A549 (cell line): ENCODE measurements around the gene CMBL. TPM values are rescaled to one million over a fixed set of nuclear protein-coding genes. Genes with fewer than 3 reads are reported as not detected.

Experiments used
- ATAC-seq, 2 experiments: fragments of 200-7000 bp in 1 of 2; fragments of >200 bp in 1 of 2; cut with Nextera tagmentation in 1 of 2; cut with Tn5 transposase in 1 of 2; 3 replicates each; pipeline versions ENCODE4 v1.8.0 to v1.9.1; 2018 to 2020; ENCODE audit warnings: mild to moderate bottlenecking in 1 of 2, moderate library complexity in 1 of 2
- CTCF ChIA-PET: fragments of 300-600 bp; sonication (Branson Sonifier 250); formaldehyde crosslinking; extraction: SDS; loops from one replicate; lab custom pipeline; 2021; ENCODE audit warnings: antibody characterized with exemption, inconsistent platforms; lab: Yijun Ruan, JAX
- POLR2A ChIA-PET: fragments of 350-600 bp; formaldehyde crosslinking; extraction: SDS; loops from one replicate; lab custom pipeline; 2021; ENCODE audit warnings: antibody characterized with exemption, inconsistent platforms; lab: Yijun Ruan, JAX
- DNase-seq, 2 experiments: peaks; one replicate each; pipeline versions ENCODE4 v3.0.0 to v3.0.0-alpha.2; 2011 to 2016; ENCODE audit warnings: low read depth in 1 of 2, low spot score in 1 of 2
- FAIRE-seq: peaks from 2 replicates; lab custom pipeline; 2011; peaks lifted over from hg19 to GRCh38; lab: Jason Lieb, UNC
- H3K27ac ChIP-seq, 2 experiments: fragments of >200 bp; sonication (Bioruptor Twin); formaldehyde crosslinking; 3 replicates each; pipeline ENCODE4 v1.5.1; 2016 to 2017
- H3K4me1 ChIP-seq: fragments of >200 bp; sonication (Bioruptor Twin); formaldehyde crosslinking; 3 replicates; pipeline ENCODE4 v1.6.1; 2016
- H3K4me2 ChIP-seq: fragments of >200 bp; sonication (Bioruptor Twin); formaldehyde crosslinking; 3 replicates; pipeline ENCODE4 v1.6.1; 2016
- H3K4me3 ChIP-seq: fragments of >200 bp; sonication (Bioruptor Twin); formaldehyde crosslinking; 3 replicates; pipeline ENCODE4 v1.5.1; 2016
- H3K9me3 ChIP-seq: fragments of >200 bp; sonication (Bioruptor Twin); formaldehyde crosslinking; 3 replicates; pipeline ENCODE4 v1.6.1; 2016
- BHLHE40 ChIP-seq: IDR thresholded peaks from 2 replicates; pipeline ENCODE4 v1.6.1; 2012; ENCODE audit warnings: low read depth, low read length, inconsistent platforms
- CHD2 ChIP-seq: fragments of 150-350 bp; IDR thresholded peaks from 2 replicates; pipeline ENCODE4 v1.6.1; 2014; ENCODE audit warnings: low read length; ENCODE audit not compliant: partially characterized antibody
- JUNB ChIP-seq: fragments of >200 bp; sonication (Bioruptor Twin); formaldehyde crosslinking; IDR thresholded peaks from 2 replicates; pipeline ENCODE4 v1.6.1; 2016
- KDM1A ChIP-seq: fragments of 200-600 bp; sonication (generic); IDR thresholded peaks from 2 replicates; pipeline ENCODE4 v1.6.1; 2016; ENCODE audit warnings: low read depth, mild to moderate bottlenecking
- NFE2L2 ChIP-seq: fragments of 150-350 bp; conservative IDR thresholded peaks from 2 replicates; pipeline ENCODE4 v1.6.1; 2014; ENCODE audit warnings: low read length
- NR3C1 ChIP-seq: fragments of >200 bp; sonication (Bioruptor Twin); formaldehyde crosslinking; IDR thresholded peaks from 3 replicates; pipeline ENCODE4 v1.6.1; 2017
- PHF8 ChIP-seq: fragments of 200-600 bp; sonication (generic); IDR thresholded peaks from 2 replicates; pipeline ENCODE4 v1.6.1; 2016; ENCODE audit warnings: low read depth, mild to moderate bottlenecking, antibody characterized with exemption, moderate library complexity, borderline replicate concordance
- POLR2A ChIP-seq: IDR thresholded peaks from 2 replicates; pipeline ENCODE4 v1.6.1; 2012; ENCODE audit warnings: mild to moderate bottlenecking, low read length
- RAD21 ChIP-seq, 2 experiments: fragments of >200 bp in 1 of 2; sonication (Bioruptor Twin) in 1 of 2; formaldehyde crosslinking in 1 of 2; IDR thresholded peaks in 1 of 2; conservative IDR thresholded peaks in 1 of 2; 2 replicates in 1 of 2; 3 replicates in 1 of 2; pipeline ENCODE4 v1.6.1; 2012 to 2018; ENCODE audit warnings: inconsistent platforms in 1 of 2
- SMC3 ChIP-seq: fragments of >200 bp; sonication (Bioruptor Twin); formaldehyde crosslinking; IDR thresholded peaks from 3 replicates; pipeline ENCODE4 v1.6.1; 2018; ENCODE audit warnings: inconsistent platforms
- WGBS: methylation state at CpG from one replicate; pipeline ENCODE4 v1.1.6; 2017; ENCODE audit errors: missing lambda C conversion rate; 5-methylcytosine and 5-hydroxymethylcytosine counted together
- polyA plus RNA-seq, 4 experiments: library from polyadenylated mRNA; depleted of rRNA in 3 of 4; stranded (reverse); fragments of >200 nt; fragmentation: RNase III in 1 of 4; extraction: RNeasy Plus Mini Kit Qiagen cat#74134 plus additional on column Dnase treatment in 1 of 4; gene quantifications; 2 replicates in 3 of 4; 3 replicates in 1 of 4; pipeline ENCODE4 v1.2.3, GENCODE V29; 2011 to 2017
- TF ChIP-seq, protein P1 (sequence below): IDR thresholded peaks from 2 replicates; pipeline ENCODE4 v1.6.1; 2012
- TF ChIP-seq, protein P2 (sequence below): fragments of >200 bp; sonication (Bioruptor Twin); formaldehyde crosslinking; IDR thresholded peaks from 3 replicates; pipeline ENCODE4 v1.5.1; 2016
- TF ChIP-seq, protein P3 (sequence below): fragments of 450-650 bp; IDR thresholded peaks from 2 replicates; pipeline ENCODE4 v1.6.1; 2014; ENCODE audit warnings: antibody characterized with exemption
- TF ChIP-seq, protein P4 (sequence below): fragments of >200 bp; sonication (Bioruptor Twin); formaldehyde crosslinking; IDR thresholded peaks from 3 replicates; pipeline ENCODE4 v1.6.1; 2016
- TF ChIP-seq, protein P5 (sequence below): fragments of 250-450 bp; sonication (Bioruptor Pico); IDR thresholded peaks from 2 replicates; pipeline ENCODE4 v1.5.0; 2020; ENCODE audit warnings: low read depth, mild to moderate bottlenecking, moderate library complexity
- TF ChIP-seq, protein P6 (sequence below): fragments of >200 bp; sonication (Bioruptor Twin); formaldehyde crosslinking; IDR thresholded peaks from 2 replicates; pipeline ENCODE4 v1.6.1; 2016
- TF ChIP-seq, protein P7 (sequence below): IDR thresholded peaks from 2 replicates; pipeline ENCODE4 v1.6.1; 2012; ENCODE audit warnings: low read depth, borderline replicate concordance
- TF ChIP-seq, protein P8 (sequence below): fragments of 250-450 bp; sonication (Bioruptor Pico); IDR thresholded peaks from 2 replicates; pipeline ENCODE4 v1.5.0; 2021; ENCODE audit warnings: mild to moderate bottlenecking, moderate library complexity, borderline replicate concordance

The CMBL gene
- polyA plus RNA-seq, 2 of the 4 experiments (the other 2 are of a cell fraction), result 23.5 to 32.6 TPM

DNA sequence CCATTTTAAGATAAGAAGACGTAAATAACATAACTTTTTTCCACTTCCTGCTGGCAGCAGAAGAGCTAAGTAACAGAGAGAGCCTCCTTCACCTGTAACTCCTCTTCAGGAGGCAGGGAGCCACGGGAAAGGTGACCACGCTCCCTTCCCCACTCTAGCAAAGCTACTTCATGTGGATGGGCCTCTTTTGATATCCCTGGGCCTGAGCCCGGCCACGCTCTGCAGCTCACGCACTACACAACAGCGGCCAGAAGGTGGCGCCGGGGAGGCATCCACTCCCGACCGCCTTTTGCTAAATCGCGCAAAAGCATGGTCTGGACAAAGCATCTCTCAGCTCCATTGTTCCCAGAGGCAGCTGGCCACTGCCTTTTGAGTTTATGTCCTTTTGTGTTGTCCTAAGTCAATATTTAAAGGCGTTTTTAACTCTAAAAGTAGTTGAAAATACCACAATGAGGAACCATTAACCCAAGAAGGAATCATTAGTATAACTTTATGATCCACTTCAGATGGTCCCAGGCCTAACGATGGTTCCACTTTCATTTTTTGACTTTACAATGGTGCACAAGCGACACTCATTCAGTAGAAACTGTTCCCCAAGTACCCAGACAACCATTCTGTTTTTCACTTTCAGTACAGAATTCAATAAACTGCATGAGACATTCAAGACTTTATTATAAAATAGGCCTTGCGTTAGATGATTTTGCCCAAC is 23.6 kb downstream of the CMBL start:
- TF ChIP-seq, protein P1, sequence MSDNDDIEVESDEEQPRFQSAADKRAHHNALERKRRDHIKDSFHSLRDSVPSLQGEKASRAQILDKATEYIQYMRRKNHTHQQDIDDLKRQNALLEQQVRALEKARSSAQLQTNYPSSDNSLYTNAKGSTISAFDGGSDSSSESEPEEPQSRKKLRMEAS, result peak; percentile 76
- TF ChIP-seq NR3C1 (no peak), SMC3 (peak; percentile 93), JUNB (no peak), RAD21 (conservative IDR thresholded peaks at IDR 0.05 in 1 of 2, IDR thresholded peaks at IDR 0.05 in 1 of 2) (peak; percentile 87 to 89), CHD2 (no peak), KDM1A (no peak), PHF8 (no peak), BHLHE40 (no peak), NFE2L2 (no peak)
- TF ChIP-seq, protein P2, sequence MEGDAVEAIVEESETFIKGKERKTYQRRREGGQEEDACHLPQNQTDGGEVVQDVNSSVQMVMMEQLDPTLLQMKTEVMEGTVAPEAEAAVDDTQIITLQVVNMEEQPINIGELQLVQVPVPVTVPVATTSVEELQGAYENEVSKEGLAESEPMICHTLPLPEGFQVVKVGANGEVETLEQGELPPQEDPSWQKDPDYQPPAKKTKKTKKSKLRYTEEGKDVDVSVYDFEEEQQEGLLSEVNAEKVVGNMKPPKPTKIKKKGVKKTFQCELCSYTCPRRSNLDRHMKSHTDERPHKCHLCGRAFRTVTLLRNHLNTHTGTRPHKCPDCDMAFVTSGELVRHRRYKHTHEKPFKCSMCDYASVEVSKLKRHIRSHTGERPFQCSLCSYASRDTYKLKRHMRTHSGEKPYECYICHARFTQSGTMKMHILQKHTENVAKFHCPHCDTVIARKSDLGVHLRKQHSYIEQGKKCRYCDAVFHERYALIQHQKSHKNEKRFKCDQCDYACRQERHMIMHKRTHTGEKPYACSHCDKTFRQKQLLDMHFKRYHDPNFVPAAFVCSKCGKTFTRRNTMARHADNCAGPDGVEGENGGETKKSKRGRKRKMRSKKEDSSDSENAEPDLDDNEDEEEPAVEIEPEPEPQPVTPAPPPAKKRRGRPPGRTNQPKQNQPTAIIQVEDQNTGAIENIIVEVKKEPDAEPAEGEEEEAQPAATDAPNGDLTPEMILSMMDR, result peak; percentile 87
- TF ChIP-seq, protein P3, sequence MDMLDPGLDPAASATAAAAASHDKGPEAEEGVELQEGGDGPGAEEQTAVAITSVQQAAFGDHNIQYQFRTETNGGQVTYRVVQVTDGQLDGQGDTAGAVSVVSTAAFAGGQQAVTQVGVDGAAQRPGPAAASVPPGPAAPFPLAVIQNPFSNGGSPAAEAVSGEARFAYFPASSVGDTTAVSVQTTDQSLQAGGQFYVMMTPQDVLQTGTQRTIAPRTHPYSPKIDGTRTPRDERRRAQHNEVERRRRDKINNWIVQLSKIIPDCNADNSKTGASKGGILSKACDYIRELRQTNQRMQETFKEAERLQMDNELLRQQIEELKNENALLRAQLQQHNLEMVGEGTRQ, result no peak
- TF ChIP-seq, protein P4, sequence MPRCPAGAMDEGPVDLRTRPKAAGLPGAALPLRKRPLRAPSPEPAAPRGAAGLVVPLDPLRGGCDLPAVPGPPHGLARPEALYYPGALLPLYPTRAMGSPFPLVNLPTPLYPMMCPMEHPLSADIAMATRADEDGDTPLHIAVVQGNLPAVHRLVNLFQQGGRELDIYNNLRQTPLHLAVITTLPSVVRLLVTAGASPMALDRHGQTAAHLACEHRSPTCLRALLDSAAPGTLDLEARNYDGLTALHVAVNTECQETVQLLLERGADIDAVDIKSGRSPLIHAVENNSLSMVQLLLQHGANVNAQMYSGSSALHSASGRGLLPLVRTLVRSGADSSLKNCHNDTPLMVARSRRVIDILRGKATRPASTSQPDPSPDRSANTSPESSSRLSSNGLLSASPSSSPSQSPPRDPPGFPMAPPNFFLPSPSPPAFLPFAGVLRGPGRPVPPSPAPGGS, result no peak
- TF ChIP-seq, protein P5, sequence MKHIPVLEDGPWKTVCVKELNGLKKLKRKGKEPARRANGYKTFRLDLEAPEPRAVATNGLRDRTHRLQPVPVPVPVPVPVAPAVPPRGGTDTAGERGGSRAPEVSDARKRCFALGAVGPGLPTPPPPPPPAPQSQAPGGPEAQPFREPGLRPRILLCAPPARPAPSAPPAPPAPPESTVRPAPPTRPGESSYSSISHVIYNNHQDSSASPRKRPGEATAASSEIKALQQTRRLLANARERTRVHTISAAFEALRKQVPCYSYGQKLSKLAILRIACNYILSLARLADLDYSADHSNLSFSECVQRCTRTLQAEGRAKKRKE (CRISPR knock-in tag), result no peak
- TF ChIP-seq, protein P6, sequence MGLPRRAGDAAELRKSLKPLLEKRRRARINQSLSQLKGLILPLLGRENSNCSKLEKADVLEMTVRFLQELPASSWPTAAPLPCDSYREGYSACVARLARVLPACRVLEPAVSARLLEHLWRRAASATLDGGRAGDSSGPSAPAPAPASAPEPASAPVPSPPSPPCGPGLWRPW, result no peak
- TF ChIP-seq, protein P7, sequence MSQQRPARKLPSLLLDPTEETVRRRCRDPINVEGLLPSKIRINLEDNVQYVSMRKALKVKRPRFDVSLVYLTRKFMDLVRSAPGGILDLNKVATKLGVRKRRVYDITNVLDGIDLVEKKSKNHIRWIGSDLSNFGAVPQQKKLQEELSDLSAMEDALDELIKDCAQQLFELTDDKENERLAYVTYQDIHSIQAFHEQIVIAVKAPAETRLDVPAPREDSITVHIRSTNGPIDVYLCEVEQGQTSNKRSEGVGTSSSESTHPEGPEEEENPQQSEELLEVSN, result 0 out of 2 replicates have a peak, but pooled peaks have one; percentile 32
- POLR2A ChIA-PET, result interaction anchor here (1.2 kb wide), 3 partner anchors 34 to 158 kb away, joined by 3 to 13 read pairs (median 3); partner anchors contain the start of genes ATPSCKMT, CCT5, MARCHF6 and ROPN1L
- 0 out of 3 replicates have a peak overlapping the region, but pooled peaks have one; percentile 26 for H3K4me2 ChIP-seq
- CTCF ChIA-PET, result interaction anchor here (0.7 to 2.6 kb wide), 45 partner anchors 8 to 343 kb away, joined by 3 to 65 read pairs (median 5); partner anchors contain the start of genes CMBL and MARCHF6
- DNase-seq (peak; percentile 82 to 85), ATAC-seq (peak; percentile 99), FAIRE-seq (no peak)
- no peaks in the 10 kb centered on the region for H3K9me3 ChIP-seq
- 20% methylated on average over 17 of the region's 17 CpGs for WGBS
- peaks cover 5% of the 10 kb centered on the region; the same call in 1 of the 3 replicates for H3K4me1 ChIP-seq
- H3K27ac ChIP-seq, result no peak overlapping the region
- H3K4me3 ChIP-seq, result no peak overlapping the region

DNA sequence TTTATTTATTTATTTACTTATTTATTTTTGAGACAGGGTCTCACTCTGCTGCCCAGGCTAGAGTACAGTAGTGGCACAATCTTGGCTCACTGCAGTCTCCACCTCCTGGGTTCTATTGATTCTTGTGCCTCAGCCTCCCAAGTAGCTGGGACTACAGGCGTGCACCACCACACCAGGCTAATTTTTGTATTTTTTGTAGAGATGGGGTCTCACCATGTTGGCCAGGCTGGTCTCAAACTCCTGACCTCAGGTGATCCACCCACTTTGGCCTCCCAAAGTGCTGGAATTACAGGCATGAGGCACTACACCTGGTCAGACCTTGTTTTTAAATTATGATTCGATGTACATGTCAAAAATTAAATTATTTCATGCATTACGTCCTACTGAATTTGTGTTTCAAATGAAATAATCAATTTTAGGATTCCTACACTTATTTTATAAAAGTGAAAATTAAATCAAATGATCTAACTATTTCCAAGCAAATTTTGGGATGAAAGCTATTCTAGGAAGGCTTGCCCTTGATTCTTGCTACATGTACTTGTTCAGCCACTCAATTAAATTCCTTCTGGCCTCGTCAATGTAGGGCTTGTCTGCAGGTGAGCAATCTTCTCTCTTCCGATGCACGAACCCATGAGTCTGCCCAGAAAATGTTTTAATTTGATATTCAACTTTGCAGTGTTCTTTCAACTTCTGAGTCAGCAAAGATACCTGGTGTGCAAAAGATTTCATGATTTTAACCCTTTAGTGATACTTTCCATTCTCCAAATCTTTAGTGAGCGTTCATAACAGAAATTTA is 27.6 kb downstream of the CMBL start:
- POLR2A ChIA-PET, result no interaction called here
- WGBS, result 70% methylated on average over 7 of the region's 7 CpGs
- no peaks in the 10 kb centered on the region for H3K9me3 ChIP-seq
- TF ChIP-seq NFE2L2, result no peak
- TF ChIP-seq, protein P8, sequence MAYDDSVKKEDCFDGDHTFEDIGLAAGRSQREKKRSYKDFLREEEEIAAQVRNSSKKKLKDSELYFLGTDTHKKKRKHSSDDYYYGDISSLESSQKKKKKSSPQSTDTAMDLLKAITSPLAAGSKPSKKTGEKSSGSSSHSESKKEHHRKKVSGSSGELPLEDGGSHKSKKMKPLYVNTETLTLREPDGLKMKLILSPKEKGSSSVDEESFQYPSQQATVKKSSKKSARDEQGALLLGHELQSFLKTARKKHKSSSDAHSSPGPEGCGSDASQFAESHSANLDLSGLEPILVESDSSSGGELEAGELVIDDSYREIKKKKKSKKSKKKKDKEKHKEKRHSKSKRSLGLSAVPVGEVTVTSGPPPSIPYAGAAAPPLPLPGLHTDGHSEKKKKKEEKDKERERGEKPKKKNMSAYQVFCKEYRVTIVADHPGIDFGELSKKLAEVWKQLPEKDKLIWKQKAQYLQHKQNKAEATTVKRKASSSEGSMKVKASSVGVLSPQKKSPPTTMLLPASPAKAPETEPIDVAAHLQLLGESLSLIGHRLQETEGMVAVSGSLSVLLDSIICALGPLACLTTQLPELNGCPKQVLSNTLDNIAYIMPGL (CRISPR knock-in tag), result no peak
- TF ChIP-seq, protein P2, result no peak
- TF ChIP-seq, protein P1, result no peak
- TF ChIP-seq, protein P4, result no peak
- TF ChIP-seq POLR2A, result no peak
- no peak overlapping the region for H3K4me3 ChIP-seq
- H3K4me2 ChIP-seq, result no peak overlapping the region
- DNase-seq (no peak), FAIRE-seq (no peak), ATAC-seq (no peak)
- no peaks in the 10 kb centered on the region for H3K4me1 ChIP-seq
- CTCF ChIA-PET, result interaction anchor here (0.9 to 1.8 kb wide), 6 partner anchors 10 to 144 kb away, joined by 3 to 6 read pairs (median 4); no protein-coding TSS in a partner anchor
- H3K27ac ChIP-seq, result no peak overlapping the region
